ENCODE measurements around the gene TRIM40.

The TRIM40 gene

DNA sequence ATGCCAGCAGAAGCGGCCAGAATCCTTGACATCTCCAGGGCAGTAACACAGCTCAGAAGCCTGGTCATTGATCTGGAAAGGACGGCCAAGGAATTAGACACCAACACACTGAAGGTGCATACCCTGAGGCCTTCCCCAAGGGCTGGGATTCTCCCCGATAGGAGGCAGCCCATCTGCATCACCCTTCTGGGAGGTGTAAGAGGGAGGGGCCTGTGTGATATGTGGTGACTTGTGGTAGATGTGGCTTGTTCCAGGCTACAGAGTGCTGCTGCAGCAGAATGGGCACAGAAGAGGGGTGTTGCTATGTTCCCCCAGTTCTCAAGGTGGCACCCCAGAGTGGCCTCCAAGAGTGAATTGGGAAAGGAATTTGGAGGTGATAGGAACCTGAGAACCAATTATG is 11.2 kb downstream of the TRIM40 start:
- FAIRE-seq (no peak), DNase-seq (ENCODE audit: insufficient read length, low spot score) (no peak)
- TF ChIP-seq SPI1 (IDR thresholded peaks at IDR 0.05; ENCODE audit: low read depth, low read length) (no peak), POLR2AphosphoS5 (IDR thresholded peaks at IDR 0.05; ENCODE audit: low read depth, low read length) (no peak), TAF1 (IDR thresholded peaks at IDR 0.05; ENCODE audit: low read depth, low read length) (no peak), POU2F2 (IDR thresholded peaks at IDR 0.05; ENCODE audit: low read depth, low read length) (no peak), PAX5 (IDR thresholded peaks at IDR 0.05; ENCODE audit: insufficient read depth, low read length, severe bottlenecking) (no peak), POLR2A (IDR thresholded peaks at IDR 0.05; ENCODE audit: low read depth, low read length) (no peak)

DNA sequence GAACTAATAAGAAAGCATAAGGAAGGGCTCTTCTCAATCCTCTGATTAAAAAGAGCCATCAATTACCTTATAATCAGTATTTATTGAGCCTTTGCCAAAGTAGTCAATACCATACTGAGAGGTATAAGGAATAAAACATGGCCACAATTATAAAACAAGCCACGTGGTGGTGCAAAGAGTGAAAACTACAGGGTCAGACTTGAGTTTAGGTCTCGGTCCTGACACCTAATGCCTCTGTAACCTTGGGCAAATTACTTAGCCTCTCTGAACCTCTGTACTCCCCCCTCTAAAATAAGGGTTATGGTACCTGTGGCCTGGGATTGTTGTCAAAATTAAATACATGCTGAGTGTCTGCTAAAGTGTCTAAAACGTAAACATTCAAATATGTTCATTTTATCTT is 13.3 kb downstream of the TRIM40 start:
- DNase-seq (ENCODE audit: insufficient read length, low spot score) (no peak), FAIRE-seq (no peak)
- no peak for TF ChIP-seq POU2F2 (IDR thresholded peaks at IDR 0.05; ENCODE audit: low read depth, low read length)
- no peak for TF ChIP-seq TAF1 (IDR thresholded peaks at IDR 0.05; ENCODE audit: low read depth, low read length)
- TF ChIP-seq POLR2A (IDR thresholded peaks at IDR 0.05; ENCODE audit: low read depth, low read length): no peak
- TF ChIP-seq PAX5 (IDR thresholded peaks at IDR 0.05; ENCODE audit: insufficient read depth, low read length, severe bottlenecking): no peak
- no peak for TF ChIP-seq SPI1 (IDR thresholded peaks at IDR 0.05; ENCODE audit: low read depth, low read length)
- TF ChIP-seq POLR2AphosphoS5 (IDR thresholded peaks at IDR 0.05; ENCODE audit: low read depth, low read length): no peak

DNA sequence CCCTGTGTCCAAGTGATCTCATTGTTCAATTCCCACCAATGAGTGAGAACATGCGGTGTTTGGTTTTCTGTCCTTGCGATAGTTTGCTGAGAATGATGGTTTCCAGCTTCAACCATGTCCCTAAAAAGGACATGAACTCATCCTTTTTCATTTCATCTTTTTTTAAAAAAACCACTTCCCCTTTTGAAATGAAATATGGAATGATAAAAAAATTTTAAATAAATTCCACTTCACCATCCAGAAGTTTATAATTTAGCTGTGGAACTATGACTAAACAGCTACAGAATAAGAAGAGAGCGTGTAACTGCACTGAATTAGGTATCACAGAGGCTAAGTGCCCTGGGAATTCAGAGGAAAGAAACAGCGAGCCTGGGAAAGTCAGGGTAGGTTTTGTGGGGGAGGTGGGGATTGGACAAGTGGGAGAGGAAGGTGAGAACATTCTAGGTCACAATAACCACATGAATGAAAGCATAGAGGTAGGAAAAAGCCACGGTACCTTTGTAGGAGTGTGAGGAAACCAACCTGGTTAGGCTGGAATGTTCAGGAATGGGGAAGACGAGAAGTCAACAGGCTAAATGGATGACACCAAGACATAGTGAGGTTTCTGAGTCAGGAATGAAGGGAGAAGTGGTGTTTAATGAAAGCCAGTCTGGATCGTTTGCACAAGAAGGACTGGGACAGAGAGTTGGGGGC is 14.1 kb downstream of the TRIM40 start:
- no peak for TF ChIP-seq PAX5 (IDR thresholded peaks at IDR 0.05; ENCODE audit: insufficient read depth, low read length, severe bottlenecking)
- TF ChIP-seq TAF1 (IDR thresholded peaks at IDR 0.05; ENCODE audit: low read depth, low read length): no peak
- no peak for TF ChIP-seq POU2F2 (IDR thresholded peaks at IDR 0.05; ENCODE audit: low read depth, low read length)
- TF ChIP-seq POLR2A (IDR thresholded peaks at IDR 0.05; ENCODE audit: low read depth, low read length): no peak
- no peak for TF ChIP-seq POLR2AphosphoS5 (IDR thresholded peaks at IDR 0.05; ENCODE audit: low read depth, low read length)
- no peak for TF ChIP-seq SPI1 (IDR thresholded peaks at IDR 0.05; ENCODE audit: low read depth, low read length)
- FAIRE-seq (no peak), DNase-seq (ENCODE audit: insufficient read length, low spot score) (no peak)

DNA sequence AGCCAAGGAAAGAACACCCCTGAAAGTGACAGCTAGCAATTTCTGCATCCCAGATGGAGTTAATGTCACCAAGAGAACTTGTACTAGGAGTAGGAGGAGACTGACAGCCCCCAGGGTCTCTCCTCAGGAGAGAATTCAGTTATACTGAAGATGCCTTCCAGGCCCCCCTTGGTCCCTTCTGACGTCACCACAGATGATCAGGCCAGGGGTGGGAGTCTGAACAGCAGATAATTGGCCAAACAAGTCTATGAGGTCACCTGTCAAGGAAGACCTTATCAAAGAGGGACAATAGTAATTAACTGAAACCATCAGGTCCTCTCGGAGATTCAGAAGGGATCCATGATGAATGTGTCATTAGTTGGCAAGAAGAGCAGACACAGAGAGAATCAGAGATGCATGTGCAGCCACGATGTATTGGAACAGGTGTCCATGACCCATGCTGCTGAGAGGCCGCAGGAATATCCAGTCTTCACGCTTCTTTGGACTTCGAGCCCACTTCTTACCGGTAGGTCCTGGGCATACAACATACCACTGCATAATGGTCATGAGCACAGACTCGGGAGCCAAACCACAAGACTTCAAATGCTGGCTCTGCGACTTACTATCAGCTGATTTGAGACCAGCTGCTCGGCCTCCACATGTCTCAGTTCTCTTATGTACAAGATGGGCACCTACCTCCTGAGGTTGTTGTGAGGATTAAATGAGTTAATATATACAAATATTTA is 14.9 kb downstream of the TRIM40 start:
- FAIRE-seq (peak; percentile 16), DNase-seq (ENCODE audit: insufficient read length, low spot score) (no peak)
- TF ChIP-seq SPI1 (IDR thresholded peaks at IDR 0.05; ENCODE audit: low read depth, low read length) (no peak), POLR2A (IDR thresholded peaks at IDR 0.05; ENCODE audit: low read depth, low read length) (no peak), POU2F2 (IDR thresholded peaks at IDR 0.05; ENCODE audit: low read depth, low read length) (no peak), POLR2AphosphoS5 (IDR thresholded peaks at IDR 0.05; ENCODE audit: low read depth, low read length) (no peak), PAX5 (IDR thresholded peaks at IDR 0.05; ENCODE audit: insufficient read depth, low read length, severe bottlenecking) (no peak), TAF1 (IDR thresholded peaks at IDR 0.05; ENCODE audit: low read depth, low read length) (no peak)

DNA sequence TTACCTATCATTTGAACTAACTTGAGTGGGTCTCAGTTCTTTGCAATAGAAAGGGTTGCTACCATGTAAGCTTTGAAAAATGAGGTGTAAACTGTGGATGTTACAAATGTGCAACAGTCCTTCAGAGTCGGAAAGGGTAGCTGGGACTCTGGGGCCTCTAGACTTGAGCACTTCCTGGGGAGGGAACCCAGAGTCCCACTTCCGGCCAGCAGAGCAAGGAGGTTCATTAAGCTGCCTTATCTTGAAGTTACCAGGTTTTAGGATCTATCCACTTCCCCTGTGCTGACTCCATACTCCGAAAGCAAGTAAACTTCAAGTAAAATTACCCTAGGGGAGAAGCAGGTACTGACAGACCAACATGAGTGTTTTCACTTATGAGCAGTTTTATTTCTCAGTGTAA is 15.6 kb downstream of the TRIM40 start:
- TF ChIP-seq POLR2A (IDR thresholded peaks at IDR 0.05; ENCODE audit: low read depth, low read length) (no peak), SPI1 (IDR thresholded peaks at IDR 0.05; ENCODE audit: low read depth, low read length) (0 out of 2 replicates have a peak, but pooled peaks have one; percentile 2)
- FAIRE-seq (no peak), DNase-seq (ENCODE audit: insufficient read length, low spot score) (no peak)

DNA sequence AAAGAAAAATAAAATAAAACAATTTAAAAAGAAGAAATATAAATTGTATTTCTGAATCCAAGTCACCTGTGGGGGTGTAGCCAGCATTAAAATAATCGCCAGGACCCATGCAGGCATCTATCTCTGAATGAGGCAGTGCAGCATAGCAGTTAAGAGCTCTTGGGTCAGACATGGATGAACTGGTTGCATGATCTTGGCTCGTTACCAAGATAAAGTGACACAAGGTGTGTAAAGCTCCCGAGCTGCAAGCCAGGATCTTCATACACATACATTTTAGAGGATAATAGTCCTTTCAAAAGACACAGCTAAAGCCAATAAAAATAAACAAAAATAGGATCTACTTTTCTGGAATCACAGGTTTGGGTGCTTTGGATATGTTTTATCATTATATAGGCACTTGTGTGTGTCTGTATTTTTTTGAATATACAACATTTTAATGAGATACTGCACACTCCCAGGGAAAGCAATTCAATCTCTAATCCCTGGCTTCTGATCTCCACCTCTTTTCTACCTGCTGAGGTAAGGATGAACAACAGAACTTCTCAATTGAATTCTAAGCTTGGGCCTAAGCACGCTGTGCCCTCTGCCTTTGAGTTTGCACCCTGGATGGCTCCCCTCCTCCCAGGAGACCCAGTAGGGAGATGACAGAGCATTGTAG is 16.2 kb downstream of the TRIM40 start:
- TF ChIP-seq POLR2A (IDR thresholded peaks at IDR 0.05; ENCODE audit: low read depth, low read length): no peak
- no peak for TF ChIP-seq POLR2AphosphoS5 (IDR thresholded peaks at IDR 0.05; ENCODE audit: low read depth, low read length)
- no peak for TF ChIP-seq PAX5 (IDR thresholded peaks at IDR 0.05; ENCODE audit: insufficient read depth, low read length, severe bottlenecking)
- TF ChIP-seq TAF1 (IDR thresholded peaks at IDR 0.05; ENCODE audit: low read depth, low read length): no peak
- TF ChIP-seq POU2F2 (IDR thresholded peaks at IDR 0.05; ENCODE audit: low read depth, low read length): no peak
- no peak for TF ChIP-seq SPI1 (IDR thresholded peaks at IDR 0.05; ENCODE audit: low read depth, low read length)
- no peak for DNase-seq (ENCODE audit: insufficient read length, low spot score)
- no peak for FAIRE-seq

DNA sequence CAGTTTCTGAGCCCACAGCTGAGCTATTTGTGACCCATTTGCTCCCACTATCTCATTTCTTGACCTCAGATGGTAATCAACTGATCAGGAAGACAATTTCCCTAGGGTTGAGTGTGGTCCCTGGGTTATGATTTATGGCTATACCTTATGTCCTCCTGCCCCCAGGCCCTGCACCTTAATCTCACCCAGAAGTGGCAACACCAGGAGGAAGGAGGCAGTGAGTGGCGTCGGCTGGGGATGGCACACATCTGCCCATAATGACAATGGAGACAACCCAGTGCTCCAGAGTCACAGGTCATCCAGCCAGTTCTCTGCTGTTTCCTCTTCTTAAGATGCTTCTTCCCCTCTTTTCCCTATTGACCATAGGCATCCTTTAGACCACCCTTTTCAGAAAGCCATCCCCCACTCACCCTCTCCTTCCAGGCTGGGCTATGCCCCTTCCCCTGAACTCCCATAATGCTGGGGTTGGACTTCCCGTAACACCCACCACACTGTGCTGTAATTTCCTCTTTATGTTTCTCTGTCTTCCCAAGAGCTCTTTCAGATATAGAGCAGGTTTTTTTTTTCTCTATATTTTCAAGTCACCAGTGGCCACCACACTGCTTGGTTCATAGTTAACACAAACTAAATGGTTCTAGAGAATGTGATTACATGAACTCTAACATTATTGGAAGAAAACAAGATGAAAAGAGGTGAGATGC is 17.1 kb downstream of the TRIM40 start:
- FAIRE-seq (no peak), DNase-seq (ENCODE audit: insufficient read length, low spot score) (no peak)
- TF ChIP-seq POLR2A (IDR thresholded peaks at IDR 0.05; ENCODE audit: low read depth, low read length) (no peak), POLR2AphosphoS5 (IDR thresholded peaks at IDR 0.05; ENCODE audit: low read depth, low read length) (no peak), PAX5 (IDR thresholded peaks at IDR 0.05; ENCODE audit: insufficient read depth, low read length, severe bottlenecking) (no peak), TAF1 (IDR thresholded peaks at IDR 0.05; ENCODE audit: low read depth, low read length) (no peak), SPI1 (IDR thresholded peaks at IDR 0.05; ENCODE audit: low read depth, low read length) (no peak), POU2F2 (IDR thresholded peaks at IDR 0.05; ENCODE audit: low read depth, low read length) (no peak)

DNA sequence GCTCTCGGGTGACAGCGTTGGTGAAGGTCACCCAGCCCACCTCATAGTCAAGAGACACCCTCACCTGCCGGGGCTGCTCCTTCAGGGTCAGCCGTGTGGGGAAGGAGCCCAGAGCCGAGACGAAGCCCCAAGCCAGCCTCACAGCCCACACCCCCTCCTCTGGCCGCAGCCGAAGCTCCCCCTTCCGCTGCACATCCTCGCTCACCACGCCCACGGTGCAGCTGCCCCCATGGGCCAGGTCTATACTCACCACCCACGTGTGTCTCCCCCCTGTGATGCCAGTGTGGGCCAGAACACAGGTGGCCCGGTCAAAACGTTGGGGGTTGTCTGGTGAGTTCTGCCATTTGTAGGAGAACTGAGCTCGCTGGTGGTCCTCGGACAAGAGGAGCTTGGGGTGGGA is 18.1 kb downstream of the TRIM40 start:
- TF ChIP-seq POLR2A (IDR thresholded peaks at IDR 0.05; ENCODE audit: low read depth, low read length) (no peak), SPI1 (IDR thresholded peaks at IDR 0.05; ENCODE audit: low read depth, low read length) (no peak), POU2F2 (IDR thresholded peaks at IDR 0.05; ENCODE audit: low read depth, low read length) (no peak), TAF1 (IDR thresholded peaks at IDR 0.05; ENCODE audit: low read depth, low read length) (no peak), POLR2AphosphoS5 (IDR thresholded peaks at IDR 0.05; ENCODE audit: low read depth, low read length) (no peak), PAX5 (IDR thresholded peaks at IDR 0.05; ENCODE audit: insufficient read depth, low read length, severe bottlenecking) (no peak)
- no peak for FAIRE-seq
- DNase-seq (ENCODE audit: insufficient read length, low spot score): no peak

Data from GM12891 (cell line).